ENCODE measurements around the gene RHEB. TPM values are rescaled to one million over a fixed set of nuclear protein-coding genes. Genes with fewer than 3 reads are reported as not detected.
A peak's percentile ranks its signal among the peaks of the same experiment; 100 is the strongest.

The RHEB gene
- total and polyA plus RNA-seq, 2 of the 13 experiments (the other 11 are each of a cell fraction or from before 2014, with no cell fraction given): 55.0 to 77.6 TPM

GRCh38 chr7:151519765-151520418 lies at the start of gene RHEB (continued):
- TF ChIP-seq ARID5B (CRISPR knock-in tag; IDR thresholded peaks at IDR 0.05): no peak
- no peak for TF ChIP-seq CSRNP2 (CRISPR knock-in tag; conservative IDR thresholded peaks at IDR 0.05; ENCODE audit: low read depth)
- no peak for TF ChIP-seq CENPX (CRISPR knock-in tag; IDR thresholded peaks at IDR 0.05)
- TF ChIP-seq FOXO4 (CRISPR knock-in tag; conservative IDR thresholded peaks at IDR 0.05): no peak
- peak; percentile 85 for TF ChIP-seq RFXAP (CRISPR knock-in tag; IDR thresholded peaks at IDR 0.05; ENCODE audit: borderline replicate concordance)
- TF ChIP-seq SPEN (CRISPR knock-in tag; IDR thresholded peaks at IDR 0.05; ENCODE audit: low read depth): 0 out of 2 replicates have a peak, but pooled peaks have one; percentile 3
- no peak for TF ChIP-seq ZBTB34 (CRISPR knock-in tag; IDR thresholded peaks at IDR 0.05)
- no peak for TF ChIP-seq EP300 (IDR thresholded peaks at IDR 0.05; ENCODE audit: low read depth in 2 of 2, low read length in 2 of 2)
- TF ChIP-seq EP300 (CRISPR knock-in tag; IDR thresholded peaks at IDR 0.05; ENCODE audit: borderline replicate concordance): no peak
- no peak for TF ChIP-seq ZSCAN22 (CRISPR knock-in tag; IDR thresholded peaks at IDR 0.05)
- TF ChIP-seq ELF1 (CRISPR knock-in tag; IDR thresholded peaks at IDR 0.05): peak; percentile 7; the same call in 1 of the 2 replicates
- no peak for TF ChIP-seq SNAPC5 (CRISPR knock-in tag; IDR thresholded peaks at IDR 0.05; ENCODE audit: borderline replicate concordance)
- no peak for TF ChIP-seq CC2D1A (CRISPR knock-in tag; IDR thresholded peaks at IDR 0.05)
- TF ChIP-seq ELF4 (CRISPR knock-in tag; IDR thresholded peaks at IDR 0.05; ENCODE audit: borderline replicate concordance): no peak
- no peak for TF ChIP-seq ZNF878 (CRISPR knock-in tag; IDR thresholded peaks at IDR 0.05)
- TF ChIP-seq ZNF136 (CRISPR knock-in tag; IDR thresholded peaks at IDR 0.05; ENCODE audit: low read depth): no peak
- no peak; the same call in 1 of the 2 replicates for TF ChIP-seq PHF8 (CRISPR knock-in tag; IDR thresholded peaks at IDR 0.05)
- TF ChIP-seq ZC3H13 (CRISPR knock-in tag; IDR thresholded peaks at IDR 0.05): no peak
- peak; percentile 94 for TF ChIP-seq POGZ (CRISPR knock-in tag; IDR thresholded peaks at IDR 0.05)
- no peak for TF ChIP-seq MXD1 (CRISPR knock-in tag; IDR thresholded peaks at IDR 0.05)
- TF ChIP-seq ZNF598 (CRISPR knock-in tag; IDR thresholded peaks at IDR 0.05; ENCODE audit: borderline replicate concordance): no peak

All from HepG2 (cell line).